NCI-H187 treated with DMSO at 0.1 percent for 48 hours (cell line): ENCODE measurements around the gene PTPRN2.
"Not testable (repeated sequence)": the region's sequence is repeated elsewhere in the genome, so short reads cannot be mapped to it uniquely, and the experiment has no call there.

Source experiments
- DNase-seq: peaks from one replicate; lab custom pipeline; 2025; lab: John Stamatoyannopoulos, UW

PTPRN2 gene

GRCh38 chr7:158048569-158048968 is 539.1 kb downstream of the PTPRN2 start:
- no peak for DNase-seq

GRCh38 chr7:158047391-158048059 is 540.1 kb downstream of the PTPRN2 start:
- DNase-seq, result no peak

GRCh38 chr7:158046246-158046645 is 541.4 kb downstream of the PTPRN2 start:
- not testable (repeated sequence) for DNase-seq

- no peak for DNase-seq
These were observed 543.2 kb downstream of the PTPRN2 start for GRCh38 chr7:158044482-158044823.

- no peak for DNase-seq
These were observed 543.8 kb downstream of the PTPRN2 start for GRCh38 chr7:158043551-158044481.

- no peak for DNase-seq
These were observed 545.3 kb downstream of the PTPRN2 start for GRCh38 chr7:158042156-158042880.

- no peak for DNase-seq
These were observed 547.4 kb downstream of the PTPRN2 start for GRCh38 chr7:158040199-158040598.

GRCh38 chr7:158039270-158039669 is 548.4 kb downstream of the PTPRN2 start:
- DNase-seq, result no peak

- no peak for DNase-seq
These were observed 550.4 kb downstream of the PTPRN2 start for GRCh38 chr7:158037211-158037610.

- DNase-seq, result no peak
These were observed 552.3 kb downstream of the PTPRN2 start for GRCh38 chr7:158035343-158035742.

GRCh38 chr7:158034571-158034970 is 553.1 kb downstream of the PTPRN2 start:
- no peak for DNase-seq

- not testable (repeated sequence) for DNase-seq
These were observed 553.7 kb downstream of the PTPRN2 start for GRCh38 chr7:158033925-158034324.

- DNase-seq, result no peak
These were observed 554.4 kb downstream of the PTPRN2 start for GRCh38 chr7:158033196-158033595.

GRCh38 chr7:158032561-158033115 is 555.0 kb downstream of the PTPRN2 start:
- no peak for DNase-seq

GRCh38 chr7:158031867-158032308 is 555.7 kb downstream of the PTPRN2 start:
- DNase-seq, result no peak

GRCh38 chr7:158030566-158030965 is 557.1 kb downstream of the PTPRN2 start:
- no peak for DNase-seq

- DNase-seq, result no peak
These were observed 557.6 kb downstream of the PTPRN2 start for GRCh38 chr7:158030071-158030470.

GRCh38 chr7:158029509-158029908 is 558.1 kb downstream of the PTPRN2 start:
- DNase-seq, result no peak

GRCh38 chr7:158028971-158029370 is 558.7 kb downstream of the PTPRN2 start:
- no peak for DNase-seq

- DNase-seq, result no peak
These were observed 559.2 kb downstream of the PTPRN2 start for GRCh38 chr7:158028290-158028941.

GRCh38 chr7:158027646-158028045 is 560.0 kb downstream of the PTPRN2 start:
- no peak for DNase-seq
